ENCODE results near the gene PET100.

Gene PET100

DNA sequence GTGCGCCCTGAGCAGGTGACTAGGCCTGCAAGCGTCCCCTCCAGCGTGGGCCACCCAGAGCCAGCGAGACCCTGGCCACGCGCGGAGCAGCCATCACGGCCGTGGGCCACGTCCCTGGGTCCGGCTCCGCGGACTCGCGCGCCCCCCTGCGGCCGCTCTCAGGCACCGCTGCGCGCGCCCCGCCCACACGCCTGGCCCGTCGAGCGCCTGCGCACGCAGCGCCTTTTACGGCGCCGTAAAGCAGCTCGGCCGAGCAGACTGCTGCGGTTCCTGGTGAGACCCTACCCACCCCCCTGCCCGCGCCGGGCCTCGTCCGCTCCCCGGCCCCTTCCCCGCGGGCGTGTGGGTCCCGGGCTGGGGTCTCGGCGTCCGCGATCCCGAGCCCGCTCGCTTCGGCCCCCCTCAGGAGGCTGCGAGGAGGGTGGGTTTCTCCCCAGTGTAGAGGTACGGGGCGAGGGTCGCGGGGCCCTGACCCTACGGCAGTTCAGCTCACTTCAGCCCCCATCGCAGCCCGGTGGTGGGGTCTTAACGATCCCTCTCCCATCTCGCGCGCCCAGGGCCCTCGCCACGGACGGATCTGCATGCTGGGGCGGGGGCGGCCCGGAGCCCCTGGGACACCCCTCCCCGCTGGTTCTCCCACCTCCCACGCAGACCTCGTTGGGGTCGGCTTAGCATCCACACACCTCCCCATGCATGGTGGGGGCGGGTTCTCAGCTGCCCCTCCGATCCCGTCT is 51.2 kb downstream of the PET100 start, which contains the start of gene TRAPPC5:
Gene TRAPPC5 (plus strand): TSS at position 228 of the 734 bp plus-strand sequence. CDS start 1,421 bp downstream, outside the sequence.
- peak; percentile 85 for DNase-seq

Data from stimulated activated CD4-positive, alpha-beta T cell treated with anti-CD3 and anti-CD28 coated beads, Interleukin-4, amount 100 ng/mL, for 24 hours (primary cell).